Activated CD8-positive, alpha-beta T cell treated with anti-CD3 and anti-CD28 coated beads for 36 hours (primary cell): ENCODE measurements around the gene VSTM4. TPM values are rescaled to one million over a fixed set of nuclear protein-coding genes. Genes with fewer than 3 reads are reported as not detected.

Experiments
- ATAC-seq: fragments of 200-7000 bp; cut with Tn5 transposase; one replicate; pipeline ENCODE4 v1.10.0; 2021; ENCODE audit warnings: mild to moderate bottlenecking, moderate library complexity
- CTCF ChIA-PET: fragments of 350-600 bp; sonication (Branson Sonifier 250); formaldehyde crosslinking; loops from one replicate; lab custom pipeline; 2021; ENCODE audit warnings: antibody characterized with exemption; lab: Charles Lee
- POLR2A ChIA-PET: fragments of 350-600 bp; sonication (Branson Sonifier 250); formaldehyde crosslinking; loops from one replicate; lab custom pipeline; 2021; ENCODE audit warnings: antibody characterized with exemption; lab: Charles Lee
- DNase-seq: peaks from one replicate; pipeline ENCODE4 v3.0.0-alpha.2; 2020
- H3K27ac Mint-ChIP-seq: one replicate; pipeline ENCODE4 v1.8.0; 2021; ENCODE audit warnings: mild to moderate bottlenecking, mixed read lengths
- H3K27me3 Mint-ChIP-seq: one replicate; pipeline ENCODE4 v1.8.0; 2021; ENCODE audit warnings: mixed read lengths
- H3K36me3 Mint-ChIP-seq: one replicate; pipeline ENCODE4 v1.8.0; 2021; ENCODE audit warnings: low read depth, mixed read lengths
- H3K4me1 Mint-ChIP-seq: one replicate; pipeline ENCODE4 v1.8.0; 2021; ENCODE audit warnings: low read depth, mixed read lengths
- H3K4me3 Mint-ChIP-seq: one replicate; pipeline ENCODE4 v1.8.0; 2021; ENCODE audit warnings: mild to moderate bottlenecking, moderate library complexity, mixed read lengths
- H3K9me3 Mint-ChIP-seq: one replicate; pipeline ENCODE4 v1.8.0; 2021; ENCODE audit warnings: mixed read lengths
- CTCF ChIP-seq: fragments of 200-600 bp; IDR thresholded peaks from one replicate; pipeline ENCODE4 v1.8.0; 2022; ENCODE audit warnings: antibody characterized with exemption, mild to moderate bottlenecking
- intact Hi-C: fragments of 100-400 bp; cut with micrococcal nuclease; formaldehyde crosslinking; loops from one replicate; pipeline ENCODE4 v1.10.0; 2022
- total RNA-seq, 2 experiments: library from RNA; stranded (reverse); gene quantifications; one replicate each; pipeline ENCODE4 v1.2.3, GENCODE V29; 2021

VSTM4 gene
- total RNA-seq, 2 experiments from 2014 or later = 0.04 to 0.09 TPM

GRCh38 chr10:49140304-49141177, 25.2 kb upstream of the VSTM4 start:
- no peaks in the 10 kb centered on the region for H3K4me1 Mint-ChIP-seq
- H3K27me3 Mint-ChIP-seq = peaks cover 5% of the 10 kb centered on the region
- DNase-seq (no peak), ATAC-seq (no peak)
- ChIA-PET POLR2A (no interaction called here), CTCF (interaction anchor here (0.6 to 1.5 kb wide), 2 partner anchors 24 to 484 kb away, joined by 3 to 4 read pairs; no protein-coding TSS in a partner anchor)
- no peaks in the 10 kb centered on the region for H3K36me3 Mint-ChIP-seq
- no peak overlapping the region for H3K27ac Mint-ChIP-seq
- no peaks in the 10 kb centered on the region for H3K9me3 Mint-ChIP-seq
- no peak for TF ChIP-seq CTCF
- intact Hi-C loops = no loop called here
- H3K4me3 Mint-ChIP-seq = no peak overlapping the region

- ChIA-PET POLR2A (no interaction called here), CTCF (no interaction called here)
- ATAC-seq = peak; percentile 60
- Mint-ChIP-seq H3K9me3 (no peaks in the 10 kb centered on the region), H3K27ac (no peak overlapping the region), H3K36me3 (no peaks in the 10 kb centered on the region), H3K27me3 (peaks cover 5% of the 10 kb centered on the region), H3K4me1 (no peaks in the 10 kb centered on the region), H3K4me3 (no peak overlapping the region)
- TF ChIP-seq CTCF = no peak
- intact Hi-C loops = no loop called here
- no peak for DNase-seq
Measured at GRCh38 chr10:49139846-49140195, 24.5 kb upstream of the VSTM4 start.

GRCh38 chr10:49139028-49139845, 23.9 kb upstream of the VSTM4 start:
- ATAC-seq = no peak

GRCh38 chr10:49138361-49138891, 23.1 kb upstream of the VSTM4 start:
- ChIA-PET CTCF (no interaction called here), POLR2A (interaction anchor here (0.8 kb wide), 1 partner anchor 21 kb away, joined by 3 read pairs; no protein-coding TSS in a partner anchor)
- no peak for TF ChIP-seq CTCF
- no peak for ATAC-seq
- intact Hi-C loops = no loop called here
- Mint-ChIP-seq H3K4me1 (no peaks in the 10 kb centered on the region), H3K27ac (no peak overlapping the region), H3K4me3 (no peak overlapping the region), H3K9me3 (no peaks in the 10 kb centered on the region), H3K36me3 (no peaks in the 10 kb centered on the region), H3K27me3 (peaks cover 5% of the 10 kb centered on the region)
- no peak for DNase-seq

More at GRCh38 chr10:49139028-49139845, 23.9 kb upstream of the VSTM4 start:
- Mint-ChIP-seq H3K4me3 (no peak overlapping the region), H3K27me3 (peaks cover 5% of the 10 kb centered on the region), H3K9me3 (no peaks in the 10 kb centered on the region), H3K4me1 (no peaks in the 10 kb centered on the region), H3K27ac (no peak overlapping the region), H3K36me3 (no peaks in the 10 kb centered on the region)
- CTCF ChIA-PET = no interaction called here
- TF ChIP-seq CTCF = no peak
- no peak for DNase-seq
- POLR2A ChIA-PET = interaction anchor here (0.8 kb wide), 1 partner anchor 20 kb away, joined by 3 read pairs; no protein-coding TSS in a partner anchor
- intact Hi-C loops = no loop called here
